AG09309 (cell line): ENCODE results near the gene PPP4C.

Experiments used
- DNase-seq: peaks from one replicate; pipeline ENCODE4 v3.0.0-alpha.2; 2010; ENCODE audit warnings: low read depth
- H3K4me3 ChIP-seq: 2 replicates; pipeline ENCODE4 v1.5.1; 2011; ENCODE audit warnings: mild to moderate bottlenecking, low read depth, low read length, moderate library complexity; ENCODE audit not compliant: control insufficient read depth
- TF ChIP-seq, protein P1 (sequence below): IDR thresholded peaks from 2 replicates; pipeline ENCODE4 v1.5.1; 2011; ENCODE audit warnings: mild to moderate bottlenecking, low read depth, low read length, inconsistent platforms; ENCODE audit not compliant: insufficient read depth, control insufficient read depth; ENCODE audit errors: missing control alignments

The PPP4C gene

DNA sequence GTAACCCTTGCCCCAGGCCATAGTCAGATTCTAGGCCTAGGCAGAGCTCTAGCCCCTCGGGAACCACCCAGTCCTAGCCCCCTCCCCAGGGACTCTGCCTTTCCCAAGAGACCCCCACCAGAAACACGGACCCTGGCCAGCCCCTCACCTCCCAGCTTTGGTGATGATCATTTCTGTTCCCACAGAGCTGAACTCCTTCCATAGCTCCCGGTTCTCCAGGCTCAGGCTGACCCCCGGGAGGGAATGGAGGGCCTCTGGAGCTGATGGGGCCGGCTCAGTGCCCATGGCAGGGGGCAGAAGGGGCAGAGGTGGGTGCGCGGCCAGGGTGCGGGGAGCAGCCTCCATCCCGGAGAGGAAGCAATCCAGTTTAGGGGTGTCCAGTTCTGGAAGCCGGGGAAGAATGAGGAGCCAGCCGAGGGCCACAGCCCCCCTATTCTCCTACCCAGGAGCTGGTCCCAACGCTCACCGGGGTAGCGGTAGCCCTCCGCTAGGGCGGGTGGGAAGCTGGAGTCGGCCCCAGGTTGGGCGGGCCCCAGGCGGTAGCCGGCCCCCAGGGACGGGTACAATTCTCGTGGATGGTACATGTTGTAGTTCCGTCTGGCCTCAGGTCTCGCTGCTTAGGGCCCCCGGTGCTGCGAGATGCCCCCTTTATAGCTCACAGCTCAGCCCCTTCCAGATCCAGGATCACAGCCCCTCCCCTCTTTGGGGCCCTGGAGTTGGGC is 15.0 kb downstream of the PPP4C start:
- TF ChIP-seq, protein P1, sequence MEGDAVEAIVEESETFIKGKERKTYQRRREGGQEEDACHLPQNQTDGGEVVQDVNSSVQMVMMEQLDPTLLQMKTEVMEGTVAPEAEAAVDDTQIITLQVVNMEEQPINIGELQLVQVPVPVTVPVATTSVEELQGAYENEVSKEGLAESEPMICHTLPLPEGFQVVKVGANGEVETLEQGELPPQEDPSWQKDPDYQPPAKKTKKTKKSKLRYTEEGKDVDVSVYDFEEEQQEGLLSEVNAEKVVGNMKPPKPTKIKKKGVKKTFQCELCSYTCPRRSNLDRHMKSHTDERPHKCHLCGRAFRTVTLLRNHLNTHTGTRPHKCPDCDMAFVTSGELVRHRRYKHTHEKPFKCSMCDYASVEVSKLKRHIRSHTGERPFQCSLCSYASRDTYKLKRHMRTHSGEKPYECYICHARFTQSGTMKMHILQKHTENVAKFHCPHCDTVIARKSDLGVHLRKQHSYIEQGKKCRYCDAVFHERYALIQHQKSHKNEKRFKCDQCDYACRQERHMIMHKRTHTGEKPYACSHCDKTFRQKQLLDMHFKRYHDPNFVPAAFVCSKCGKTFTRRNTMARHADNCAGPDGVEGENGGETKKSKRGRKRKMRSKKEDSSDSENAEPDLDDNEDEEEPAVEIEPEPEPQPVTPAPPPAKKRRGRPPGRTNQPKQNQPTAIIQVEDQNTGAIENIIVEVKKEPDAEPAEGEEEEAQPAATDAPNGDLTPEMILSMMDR = no peak
- H3K4me3 ChIP-seq = no peak overlapping the region
- no peak for DNase-seq

DNA sequence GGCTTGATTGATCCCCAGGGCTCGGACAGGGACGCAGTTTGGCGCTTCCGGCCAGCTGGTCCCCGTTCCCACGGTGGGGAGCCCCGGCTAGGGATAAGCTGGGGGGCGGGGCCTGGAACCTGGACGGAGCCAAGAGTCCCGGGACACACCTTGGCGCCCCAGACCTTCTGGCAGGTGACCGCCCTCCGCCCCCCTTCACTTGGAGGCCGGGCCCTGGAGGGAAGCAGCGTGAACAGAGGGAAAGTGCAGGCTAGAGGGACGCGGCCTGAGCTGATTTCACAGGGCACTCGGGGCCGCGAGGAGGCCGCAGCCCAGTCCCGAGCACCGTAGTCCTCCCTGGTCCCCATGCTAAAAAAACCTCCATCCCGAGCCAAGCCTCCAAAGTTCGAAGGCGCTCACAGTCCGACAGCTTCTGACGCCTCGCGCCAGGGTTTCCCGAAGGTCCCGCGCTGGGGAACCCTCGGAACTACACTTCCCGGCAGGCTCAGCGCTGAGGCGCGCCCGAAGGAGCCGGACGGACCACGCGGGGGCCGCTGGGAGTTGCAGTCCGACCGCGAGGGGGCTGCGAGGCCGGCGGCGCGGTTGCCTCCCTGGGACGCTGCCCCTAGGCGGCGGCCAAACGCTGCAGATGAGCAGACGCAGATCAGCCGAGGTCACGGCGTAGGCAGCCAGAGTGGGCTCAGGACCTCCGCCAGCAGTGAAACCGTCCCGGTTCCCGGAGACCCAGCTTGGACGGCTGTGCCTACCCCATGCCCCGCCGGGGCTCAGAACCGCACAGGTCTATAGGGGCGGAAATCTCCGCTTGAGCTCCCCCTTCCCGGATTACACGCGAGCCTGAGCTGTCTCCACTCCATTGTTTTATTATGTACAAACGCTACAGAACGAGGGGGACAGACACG is 15.9 kb downstream of the PPP4C start, which contains the start of gene TBX6:
Gene TBX6, minus strand, starts transcription at position 451 of the 899 bp plus-strand sequence. CDS start 731 bp downstream, outside the sequence.
- peak within 1 kb of the TSS; percentile 48 for H3K4me3 ChIP-seq
- peak; percentile 46 for DNase-seq
- TF ChIP-seq, protein P1 = peak; percentile 65

GRCh38 chr16:30092373-30093010 is 16.7 kb downstream of the PPP4C start:
- TF ChIP-seq, protein P1 = peak; percentile 73
- H3K4me3 ChIP-seq = peak overlapping the region; percentile 44
- no peak for DNase-seq

- peak overlapping the region; percentile 74 for H3K4me3 ChIP-seq
- TF ChIP-seq, protein P1 = no peak
- no peak for DNase-seq
These were observed 18.9 kb downstream of the PPP4C start for GRCh38 chr16:30094541-30095165.

DNA sequence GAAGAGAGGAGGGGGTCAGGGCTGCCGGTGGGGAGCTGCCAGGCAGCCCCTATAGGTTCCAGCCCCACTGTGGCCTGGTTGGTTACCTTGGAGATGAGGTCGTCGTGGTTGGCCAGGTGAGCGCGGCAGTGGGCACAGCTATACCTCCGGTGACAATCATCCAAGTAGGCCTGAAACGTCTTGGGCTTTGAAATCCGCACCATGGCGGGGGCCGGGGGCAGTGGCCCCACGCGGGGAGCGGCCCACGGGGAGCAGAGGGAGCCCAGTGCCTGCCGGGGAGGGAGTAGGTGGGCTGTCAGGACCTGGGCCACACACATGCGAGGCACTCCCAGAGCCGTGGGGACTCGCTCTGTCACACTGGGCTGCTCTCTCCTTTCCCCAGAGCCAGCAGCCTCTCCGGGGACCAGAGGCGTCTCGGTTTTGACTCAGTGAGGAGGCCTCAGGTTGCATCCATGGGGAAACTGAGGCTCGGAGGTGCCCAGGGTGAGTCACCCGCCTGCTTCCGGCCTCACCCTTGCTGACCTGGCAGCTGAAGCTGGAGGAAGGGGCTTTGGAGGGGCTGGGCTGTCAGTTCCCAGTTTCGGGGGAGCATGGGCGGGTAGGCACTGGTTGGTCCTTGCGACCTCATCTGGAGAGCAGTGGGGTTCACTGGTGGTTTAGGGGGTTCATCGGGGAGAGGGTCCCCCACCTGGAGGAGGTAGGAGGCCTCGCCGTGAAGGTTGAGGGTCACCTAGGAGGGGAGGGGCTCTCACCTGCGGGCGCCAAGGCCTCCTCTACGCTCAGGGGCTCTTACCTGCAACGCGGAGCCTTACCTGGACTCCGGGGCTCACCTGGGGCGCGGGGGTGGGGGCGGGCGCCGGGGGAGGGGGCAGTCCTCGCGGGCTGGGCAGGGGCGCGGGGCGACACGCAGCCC is 19.6 kb downstream of the PPP4C start:
- peak overlapping the region; percentile 74 for H3K4me3 ChIP-seq
- TF ChIP-seq, protein P1 = no peak
- DNase-seq = no peak
